ENCODE results near the gene TMEM80.

DNA sequence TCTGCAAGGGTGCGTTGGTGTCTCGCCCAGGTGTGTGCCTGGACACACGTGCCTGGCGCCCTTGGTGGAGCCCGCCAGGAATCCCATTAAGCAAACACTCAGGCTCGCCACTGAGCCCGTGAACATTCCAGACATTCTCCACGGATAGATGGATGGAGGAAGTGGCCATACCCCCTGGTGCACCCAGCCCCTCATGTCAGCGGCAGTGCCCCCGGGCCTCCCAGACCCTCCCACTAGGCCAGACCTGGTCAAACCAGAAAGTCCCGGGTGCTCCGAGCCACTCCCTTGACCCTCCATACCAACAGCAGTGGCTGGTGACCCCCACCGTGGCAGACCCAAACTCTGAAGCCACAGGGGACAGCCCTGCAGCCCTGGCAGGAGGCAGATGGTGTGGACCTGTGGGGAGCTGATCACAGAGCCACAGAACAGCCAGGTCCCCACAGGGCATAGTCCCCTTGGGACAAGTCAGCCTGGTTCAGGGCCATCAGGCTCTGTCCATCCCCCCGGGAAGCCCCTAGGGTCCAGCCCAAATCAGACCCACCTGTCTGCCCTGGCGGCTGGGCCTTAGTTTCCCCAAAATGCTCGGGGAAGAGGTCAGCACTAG is 12.3 kb downstream of the TMEM80 start:
- TF ChIP-seq, protein P1, sequence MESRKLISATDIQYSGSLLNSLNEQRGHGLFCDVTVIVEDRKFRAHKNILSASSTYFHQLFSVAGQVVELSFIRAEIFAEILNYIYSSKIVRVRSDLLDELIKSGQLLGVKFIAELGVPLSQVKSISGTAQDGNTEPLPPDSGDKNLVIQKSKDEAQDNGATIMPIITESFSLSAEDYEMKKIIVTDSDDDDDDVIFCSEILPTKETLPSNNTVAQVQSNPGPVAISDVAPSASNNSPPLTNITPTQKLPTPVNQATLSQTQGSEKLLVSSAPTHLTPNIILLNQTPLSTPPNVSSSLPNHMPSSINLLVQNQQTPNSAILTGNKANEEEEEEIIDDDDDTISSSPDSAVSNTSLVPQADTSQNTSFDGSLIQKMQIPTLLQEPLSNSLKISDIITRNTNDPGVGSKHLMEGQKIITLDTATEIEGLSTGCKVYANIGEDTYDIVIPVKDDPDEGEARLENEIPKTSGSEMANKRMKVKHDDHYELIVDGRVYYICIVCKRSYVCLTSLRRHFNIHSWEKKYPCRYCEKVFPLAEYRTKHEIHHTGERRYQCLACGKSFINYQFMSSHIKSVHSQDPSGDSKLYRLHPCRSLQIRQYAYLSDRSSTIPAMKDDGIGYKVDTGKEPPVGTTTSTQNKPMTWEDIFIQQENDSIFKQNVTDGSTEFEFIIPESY (IDR thresholded peaks at IDR 0.05) = no peak
- TF ChIP-seq, protein P2, sequence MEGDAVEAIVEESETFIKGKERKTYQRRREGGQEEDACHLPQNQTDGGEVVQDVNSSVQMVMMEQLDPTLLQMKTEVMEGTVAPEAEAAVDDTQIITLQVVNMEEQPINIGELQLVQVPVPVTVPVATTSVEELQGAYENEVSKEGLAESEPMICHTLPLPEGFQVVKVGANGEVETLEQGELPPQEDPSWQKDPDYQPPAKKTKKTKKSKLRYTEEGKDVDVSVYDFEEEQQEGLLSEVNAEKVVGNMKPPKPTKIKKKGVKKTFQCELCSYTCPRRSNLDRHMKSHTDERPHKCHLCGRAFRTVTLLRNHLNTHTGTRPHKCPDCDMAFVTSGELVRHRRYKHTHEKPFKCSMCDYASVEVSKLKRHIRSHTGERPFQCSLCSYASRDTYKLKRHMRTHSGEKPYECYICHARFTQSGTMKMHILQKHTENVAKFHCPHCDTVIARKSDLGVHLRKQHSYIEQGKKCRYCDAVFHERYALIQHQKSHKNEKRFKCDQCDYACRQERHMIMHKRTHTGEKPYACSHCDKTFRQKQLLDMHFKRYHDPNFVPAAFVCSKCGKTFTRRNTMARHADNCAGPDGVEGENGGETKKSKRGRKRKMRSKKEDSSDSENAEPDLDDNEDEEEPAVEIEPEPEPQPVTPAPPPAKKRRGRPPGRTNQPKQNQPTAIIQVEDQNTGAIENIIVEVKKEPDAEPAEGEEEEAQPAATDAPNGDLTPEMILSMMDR (IDR thresholded peaks at IDR 0.05; ENCODE audit: low read depth, low read length, missing input control) = no peak
- TF ChIP-seq EGR1 (IDR thresholded peaks at IDR 0.05; ENCODE audit: low read depth in 2 of 2) = no peak
- TF ChIP-seq SP1 (IDR thresholded peaks at IDR 0.05) = no peak
- no peak for TF ChIP-seq RAD21 (IDR thresholded peaks at IDR 0.05)
- no peak for TF ChIP-seq TAF1 (conservative IDR thresholded peaks at IDR 0.05)
- no peak for TF ChIP-seq NR2F2 (IDR thresholded peaks at IDR 0.05)
- TF ChIP-seq, protein P3, sequence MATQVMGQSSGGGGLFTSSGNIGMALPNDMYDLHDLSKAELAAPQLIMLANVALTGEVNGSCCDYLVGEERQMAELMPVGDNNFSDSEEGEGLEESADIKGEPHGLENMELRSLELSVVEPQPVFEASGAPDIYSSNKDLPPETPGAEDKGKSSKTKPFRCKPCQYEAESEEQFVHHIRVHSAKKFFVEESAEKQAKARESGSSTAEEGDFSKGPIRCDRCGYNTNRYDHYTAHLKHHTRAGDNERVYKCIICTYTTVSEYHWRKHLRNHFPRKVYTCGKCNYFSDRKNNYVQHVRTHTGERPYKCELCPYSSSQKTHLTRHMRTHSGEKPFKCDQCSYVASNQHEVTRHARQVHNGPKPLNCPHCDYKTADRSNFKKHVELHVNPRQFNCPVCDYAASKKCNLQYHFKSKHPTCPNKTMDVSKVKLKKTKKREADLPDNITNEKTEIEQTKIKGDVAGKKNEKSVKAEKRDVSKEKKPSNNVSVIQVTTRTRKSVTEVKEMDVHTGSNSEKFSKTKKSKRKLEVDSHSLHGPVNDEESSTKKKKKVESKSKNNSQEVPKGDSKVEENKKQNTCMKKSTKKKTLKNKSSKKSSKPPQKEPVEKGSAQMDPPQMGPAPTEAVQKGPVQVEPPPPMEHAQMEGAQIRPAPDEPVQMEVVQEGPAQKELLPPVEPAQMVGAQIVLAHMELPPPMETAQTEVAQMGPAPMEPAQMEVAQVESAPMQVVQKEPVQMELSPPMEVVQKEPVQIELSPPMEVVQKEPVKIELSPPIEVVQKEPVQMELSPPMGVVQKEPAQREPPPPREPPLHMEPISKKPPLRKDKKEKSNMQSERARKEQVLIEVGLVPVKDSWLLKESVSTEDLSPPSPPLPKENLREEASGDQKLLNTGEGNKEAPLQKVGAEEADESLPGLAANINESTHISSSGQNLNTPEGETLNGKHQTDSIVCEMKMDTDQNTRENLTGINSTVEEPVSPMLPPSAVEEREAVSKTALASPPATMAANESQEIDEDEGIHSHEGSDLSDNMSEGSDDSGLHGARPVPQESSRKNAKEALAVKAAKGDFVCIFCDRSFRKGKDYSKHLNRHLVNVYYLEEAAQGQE (IDR thresholded peaks at IDR 0.05) = no peak
- TF ChIP-seq, protein P4, sequence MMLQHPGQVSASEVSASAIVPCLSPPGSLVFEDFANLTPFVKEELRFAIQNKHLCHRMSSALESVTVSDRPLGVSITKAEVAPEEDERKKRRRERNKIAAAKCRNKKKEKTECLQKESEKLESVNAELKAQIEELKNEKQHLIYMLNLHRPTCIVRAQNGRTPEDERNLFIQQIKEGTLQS (IDR thresholded peaks at IDR 0.05) = no peak
- no peak for TF ChIP-seq JUND (IDR thresholded peaks at IDR 0.05)

Measured in liver (tissue), 3 donors.